H9 (cell line): ENCODE results near the gene SLC25A34. TPM values are rescaled to one million over a fixed set of nuclear protein-coding genes. Genes with fewer than 3 reads are reported as not detected.

Experiments used
- DNase-seq: peaks from one replicate; pipeline ENCODE4 v3.0.0-alpha.2; 2017
- H2AFZ ChIP-seq: one replicate; pipeline ENCODE4 v1.6.1; 2013; ENCODE audit warnings: mild to moderate bottlenecking, low read length, control low read depth, moderate library complexity
- H2AK5ac ChIP-seq: 2 replicates; pipeline ENCODE4 v1.6.1; 2013; ENCODE audit warnings: low read length, control low read depth, mixed read lengths; ENCODE audit not compliant: insufficient read length
- H2BK120ac ChIP-seq: one replicate; pipeline ENCODE4 v1.6.1; 2013; ENCODE audit warnings: low read depth, mild to moderate bottlenecking, low read length, control low read depth, inconsistent platforms; ENCODE audit not compliant: poor library complexity, severe bottlenecking
- H2BK12ac ChIP-seq: 2 replicates; pipeline ENCODE4 v1.6.1; 2013; ENCODE audit warnings: low read length, control low read depth, mixed read lengths, low read depth; ENCODE audit not compliant: insufficient read length
- H2BK15ac ChIP-seq: 2 replicates; pipeline ENCODE4 v1.6.1; 2013; ENCODE audit warnings: low read depth, low read length, control low read depth
- H2BK20ac ChIP-seq: one replicate; pipeline ENCODE4 v1.6.1; 2013; ENCODE audit warnings: low read depth, mild to moderate bottlenecking, low read length, control low read depth, inconsistent platforms; ENCODE audit not compliant: poor library complexity, severe bottlenecking
- H2BK5ac ChIP-seq: 2 replicates; pipeline ENCODE4 v1.6.1; 2013; ENCODE audit warnings: low read length, control low read depth, mixed read lengths; ENCODE audit not compliant: insufficient read length
- H3K14ac ChIP-seq: 2 replicates; pipeline ENCODE4 v1.6.1; 2013; ENCODE audit warnings: low read length, control low read depth; ENCODE audit not compliant: insufficient read depth
- H3K18ac ChIP-seq: 2 replicates; pipeline ENCODE4 v1.6.1; 2013; ENCODE audit warnings: low read depth, mild to moderate bottlenecking, mixed read lengths, low read length, control low read depth; ENCODE audit not compliant: insufficient read length
- H3K23ac ChIP-seq: 2 replicates; pipeline ENCODE4 v1.6.1; 2013; ENCODE audit warnings: low read length, control low read depth, mixed read lengths, low read depth; ENCODE audit not compliant: insufficient read length
- H3K23me2 ChIP-seq: 2 replicates; pipeline ENCODE4 v1.6.1; 2013; ENCODE audit warnings: low read depth, mild to moderate bottlenecking, mixed read lengths, low read length, control low read depth; ENCODE audit not compliant: insufficient read length, poor library complexity, severe bottlenecking
- H3K27ac ChIP-seq: 2 replicates; pipeline ENCODE4 v1.5.1; 2013; ENCODE audit warnings: low read length, control low read depth, mixed read lengths, low read depth; ENCODE audit not compliant: insufficient read length
- H3K27me3 ChIP-seq: 2 replicates; pipeline ENCODE4 v1.6.1; 2013; ENCODE audit warnings: low read length, control low read depth, inconsistent platforms; ENCODE audit not compliant: insufficient read depth
- H3K4ac ChIP-seq: 2 replicates; pipeline ENCODE4 v1.6.1; 2013; ENCODE audit warnings: low read depth, mild to moderate bottlenecking, control low read depth, inconsistent platforms, low read length, moderate library complexity
- H3K4me1 ChIP-seq: 2 replicates; pipeline ENCODE4 v1.6.1; 2013; ENCODE audit warnings: low read length, control low read depth, inconsistent platforms; ENCODE audit not compliant: insufficient read depth
- H3K4me2 ChIP-seq: 2 replicates; pipeline ENCODE4 v1.6.1; 2013; ENCODE audit warnings: low read length, control low read depth, mixed read lengths; ENCODE audit not compliant: insufficient read length, insufficient read depth
- H3K56ac ChIP-seq: 2 replicates; pipeline ENCODE4 v1.6.1; 2013; ENCODE audit warnings: low read depth, mild to moderate bottlenecking, mixed read lengths, low read length, control low read depth; ENCODE audit not compliant: insufficient read length
- H3K79me1 ChIP-seq: 2 replicates; pipeline ENCODE4 v1.6.1; 2013; ENCODE audit warnings: low read depth, mild to moderate bottlenecking, moderate library complexity, low read length, control low read depth, inconsistent platforms; ENCODE audit not compliant: insufficient read depth, poor library complexity, severe bottlenecking
- H3K79me2 ChIP-seq: 2 replicates; pipeline ENCODE4 v1.6.1; 2013; ENCODE audit warnings: low read length, control low read depth, inconsistent platforms; ENCODE audit not compliant: insufficient read depth
- H3K9ac ChIP-seq: 2 replicates; pipeline ENCODE4 v1.6.1; 2013; ENCODE audit warnings: low read length, control low read depth, mixed read lengths; ENCODE audit not compliant: insufficient read length; ENCODE audit errors: extremely low read depth
- H3K9me3 ChIP-seq: one replicate; pipeline ENCODE4 v1.6.1; 2013; ENCODE audit warnings: low read depth, low read length, inconsistent platforms; ENCODE audit not compliant: control insufficient read depth
- H3T11ph ChIP-seq: one replicate; pipeline ENCODE4 v1.6.1; 2013; ENCODE audit warnings: mild to moderate bottlenecking, low read length, control low read depth, inconsistent platforms
- H4K20me1 ChIP-seq: one replicate; pipeline ENCODE4 v1.6.1; 2013; ENCODE audit not compliant: control insufficient read depth, insufficient read length, insufficient read depth
- H4K5ac ChIP-seq: 2 replicates; pipeline ENCODE4 v1.6.1; 2013; ENCODE audit warnings: low read depth, mild to moderate bottlenecking, mixed read lengths, low read length, control low read depth; ENCODE audit not compliant: insufficient read length
- H4K8ac ChIP-seq: replicated peaks from 2 replicates; pipeline ENCODE4 v1.6.1; 2013; ENCODE audit warnings: low read length, control low read depth, mixed read lengths, low read depth; ENCODE audit not compliant: insufficient read length
- H4K91ac ChIP-seq: 2 replicates; pipeline ENCODE4 v1.6.1; 2013; ENCODE audit warnings: low read depth, mild to moderate bottlenecking, moderate library complexity, mixed read lengths, low read length, control low read depth; ENCODE audit not compliant: insufficient read length
- H3K27ac Mint-ChIP-seq, 3 experiments: 2 replicates in 2 of 3; 3 replicates in 1 of 3; pipeline ENCODE4 v1.8.0; 2020 to 2021; ENCODE audit warnings: mixed read lengths in 3 of 3, mild to moderate bottlenecking in 1 of 3, moderate library complexity in 1 of 3
- H3K27me3 Mint-ChIP-seq: 2 replicates; pipeline ENCODE4 v1.8.0; 2021; ENCODE audit warnings: low read depth, mild to moderate bottlenecking, moderate library complexity, mixed read lengths
- H3K36me3 Mint-ChIP-seq, 3 experiments: 2 replicates in 2 of 3; 3 replicates in 1 of 3; pipeline ENCODE4 v1.8.0; 2020 to 2021; ENCODE audit warnings: low read depth in 3 of 3, mixed read lengths in 3 of 3; ENCODE audit not compliant: insufficient read depth in 1 of 3
- H3K4me1 Mint-ChIP-seq, 2 experiments: 2 replicates each; pipeline ENCODE4 v1.8.0; 2020; ENCODE audit warnings: mixed read lengths in 2 of 2
- H3K4me3 Mint-ChIP-seq, 2 experiments: 2 replicates in 1 of 2; 3 replicates in 1 of 2; pipeline ENCODE4 v1.8.0; 2020 to 2021; ENCODE audit warnings: mild to moderate bottlenecking in 2 of 2, mixed read lengths in 2 of 2, moderate library complexity in 1 of 2
- H3K9me3 Mint-ChIP-seq, 2 experiments: 2 replicates in 1 of 2; 3 replicates in 1 of 2; pipeline ENCODE4 v1.8.0; 2020; ENCODE audit warnings: mild to moderate bottlenecking in 2 of 2, mixed read lengths in 2 of 2, moderate library complexity in 1 of 2
- CTCF ChIP-seq: fragments of 200-600 bp; sonication (generic); conservative IDR thresholded peaks from 3 replicates; pipeline ENCODE4 v1.8.0; 2021; ENCODE audit warnings: antibody characterized with exemption, mild to moderate bottlenecking
- WGBS: extraction: QIAGEN DNeasy Blood & Tissue Kit; methylation state at CpG from one replicate; pipeline ENCODE4 v1.1.7; 2013; ENCODE audit warnings: missing lambda C conversion rate, low lambda C conversion rate, mixed read lengths; ENCODE audit not compliant: insufficient read length; ENCODE audit errors: extremely low coverage; 5-methylcytosine and 5-hydroxymethylcytosine counted together
- total RNA-seq: library from RNA; stranded (reverse); gene quantifications from 2 replicates; pipeline ENCODE4 v1.2.1, GENCODE V29; 2021

SLC25A34 gene
- total RNA-seq, 1 experiment from 2014 or later: 1.5 TPM

GRCh38 chr1:15696956-15697521 lies 39.0 kb upstream of the SLC25A34 start:
- Mint-ChIP-seq H3K36me3 (peaks cover 5 to 12% (median 9%) of the 10 kb centered on the region in 3 experiments; a peak in 6 of 7 replicates), H3K27ac (peak overlapping the region in 2 of 3 experiments; percentile 47 to 81; a peak in 4 of 7 replicates), H3K27me3 (no peaks in the 10 kb centered on the region), H3K9me3 (no peaks in the 10 kb centered on the region), H3K4me1 (no peaks in the 10 kb centered on the region), H3K4me3 (no peak overlapping the region)
- Histone ChIP-seq H3K9me3 (no peaks in the 10 kb centered on the region), H2BK120ac (no peak overlapping the region), H3K56ac (no peak overlapping the region), H3K79me1 (no peaks in the 10 kb centered on the region), H3K27me3 (no peaks in the 10 kb centered on the region), H3K14ac (no peak overlapping the region), H3K18ac (no peak overlapping the region), H2BK12ac (no peak overlapping the region), H3T11ph (no peak overlapping the region), H4K8ac (no peak overlapping the region), H4K20me1 (no peaks in the 10 kb centered on the region), H4K5ac (no peak overlapping the region), H3K23ac (no peak overlapping the region), H2BK20ac (no peak overlapping the region), H2BK15ac (no peak overlapping the region), H3K27ac (no peak overlapping the region), H2BK5ac (no peak overlapping the region), H4K91ac (no peak overlapping the region), H3K9ac (no peak overlapping the region), H3K4me1 (no peaks in the 10 kb centered on the region), H3K79me2 (no peaks in the 10 kb centered on the region), H2AFZ (no peak overlapping the region), H3K4ac (no peak overlapping the region), H2AK5ac (no peak overlapping the region), H3K23me2 (no peaks in the 10 kb centered on the region), H3K4me2 (no peak overlapping the region)
- no peak for DNase-seq
- WGBS: no CpG with 5 or more reads among the region's 10 CpGs
- no peak for TF ChIP-seq CTCF
